Mesodermal cell (in vitro differentiated cells): ENCODE measurements around the gene CBLC.
A peak's percentile ranks its signal among the peaks of the same experiment; 100 is the strongest.

Source experiments
- H3K27ac ChIP-seq: 2 replicates; pipeline ENCODE4 v1.7.0; 2013; ENCODE audit warnings: mild to moderate bottlenecking, low read depth, low read length, moderate library complexity; ENCODE audit not compliant: severe bottlenecking
- H3K36me3 ChIP-seq: 2 replicates; pipeline ENCODE4 v1.7.1; 2013; ENCODE audit warnings: mild to moderate bottlenecking, low read length, moderate library complexity; ENCODE audit not compliant: control insufficient read depth, insufficient read depth
- H3K4me1 ChIP-seq: one replicate; pipeline ENCODE4 v1.7.1; 2013; ENCODE audit warnings: mild to moderate bottlenecking, low read length; ENCODE audit not compliant: insufficient read depth, control insufficient read depth, poor library complexity, severe bottlenecking
- H3K4me3 ChIP-seq: 2 replicates; pipeline ENCODE4 v1.7.0; 2013; ENCODE audit warnings: low read length, control low read depth, mild to moderate bottlenecking; ENCODE audit not compliant: insufficient read depth, poor library complexity, severe bottlenecking; ENCODE audit errors: extremely low read depth
- H3K9me3 ChIP-seq: 2 replicates; pipeline ENCODE4 v1.7.1; 2013; ENCODE audit warnings: mild to moderate bottlenecking, low read length, moderate library complexity; ENCODE audit not compliant: control insufficient read depth
- WGBS, 2 experiments: methylation state at CpG; one replicate each; pipeline ENCODE4 v1.1.5; 2013; ENCODE audit warnings: missing lambda C conversion rate in 2 of 2; ENCODE audit not compliant: insufficient coverage in 2 of 2; 5-methylcytosine and 5-hydroxymethylcytosine counted together

The CBLC gene

GRCh38 chr19:44846455-44847143 lies 68.9 kb downstream of the CBLC start:
- WGBS, 2 experiments = 0% methylated on average over 27 to 39 of the region's 51 CpGs
- H3K4me3 ChIP-seq = peak overlapping the region; percentile 95
- peaks cover 16% of the 10 kb centered on the region for H3K36me3 ChIP-seq
- peak overlapping the region; percentile 99 for H3K27ac ChIP-seq
- peaks cover 21% of the 10 kb centered on the region for H3K4me1 ChIP-seq
- H3K9me3 ChIP-seq = no peaks in the 10 kb centered on the region

- Histone ChIP-seq H3K36me3 (peaks cover 24% of the 10 kb centered on the region), H3K27ac (peak overlapping the region; percentile 99), H3K4me3 (peak overlapping the region; percentile 95), H3K9me3 (no peaks in the 10 kb centered on the region), H3K4me1 (peaks cover 26% of the 10 kb centered on the region)
- WGBS, 2 experiments = 0% methylated on average over 37 to 40 of the region's 47 CpGs
Observed at GRCh38 chr19:44847144-44848035, 69.7 kb downstream of the CBLC start.

GRCh38 chr19:44848036-44848811 lies 70.5 kb downstream of the CBLC start:
- Histone ChIP-seq H3K36me3 (peaks cover 32% of the 10 kb centered on the region), H3K4me1 (peaks cover 29% of the 10 kb centered on the region), H3K9me3 (no peaks in the 10 kb centered on the region), H3K27ac (peak overlapping the region; percentile 99), H3K4me3 (peak overlapping the region; percentile 95)
- WGBS, 2 experiments = 1% methylated on average over 19 of the region's 19 CpGs

GRCh38 chr19:44848812-44849447 lies 71.2 kb downstream of the CBLC start:
- H3K4me3 ChIP-seq = peak overlapping the region; percentile 95
- 5 to 8% methylated on average over 10 to 16 of the region's 18 CpGs for WGBS, 2 experiments

More at GRCh38 chr19:44848812-44849447, 71.2 kb downstream of the CBLC start:
- Histone ChIP-seq H3K27ac (peak overlapping the region; percentile 99), H3K36me3 (peaks cover 38% of the 10 kb centered on the region), H3K9me3 (no peaks in the 10 kb centered on the region), H3K4me1 (peaks cover 29% of the 10 kb centered on the region)
